Mesenchymal stem cell (in vitro differentiated cells and primary cell): ENCODE measurements around the gene PPP1CB.

Source experiments
- DNase-seq: peaks from one replicate; pipeline ENCODE4 v3.0.0-alpha.2; 2013
- H2AFZ ChIP-seq: one replicate; pipeline ENCODE4 v1.6.1; 2013; ENCODE audit warnings: low read depth, mild to moderate bottlenecking, control low read depth, inconsistent platforms, low read length, moderate library complexity
- H2AK5ac ChIP-seq: 2 replicates; pipeline ENCODE4 v1.6.1; 2013; ENCODE audit warnings: low read length, moderate library complexity, mild to moderate bottlenecking, inconsistent platforms; ENCODE audit not compliant: severe bottlenecking
- H2BK120ac ChIP-seq: one replicate; pipeline ENCODE4 v1.6.1; 2013; ENCODE audit warnings: low read depth, mild to moderate bottlenecking, inconsistent platforms, low read length, moderate library complexity
- H2BK12ac ChIP-seq, 2 experiments: one replicate each; pipeline ENCODE4 v1.6.1; 2013; ENCODE audit warnings: inconsistent platforms in 2 of 2, low read length in 2 of 2, mild to moderate bottlenecking in 2 of 2, moderate library complexity in 2 of 2, control low read depth in 1 of 2
- H2BK15ac ChIP-seq: one replicate; pipeline ENCODE4 v1.6.1; 2013; ENCODE audit warnings: mild to moderate bottlenecking, low read depth, inconsistent platforms; ENCODE audit not compliant: poor library complexity, severe bottlenecking
- H2BK5ac ChIP-seq: 2 replicates; pipeline ENCODE4 v1.6.1; 2013; ENCODE audit warnings: low read depth, mild to moderate bottlenecking, low read length, control low read depth, inconsistent platforms; ENCODE audit not compliant: poor library complexity, severe bottlenecking
- H3K14ac ChIP-seq, 2 experiments: one replicate each; pipeline ENCODE4 v1.6.1; 2013; ENCODE audit warnings: inconsistent platforms in 2 of 2, low read length in 2 of 2, control low read depth in 1 of 2, mild to moderate bottlenecking in 1 of 2, moderate library complexity in 1 of 2
- H3K18ac ChIP-seq, 2 experiments: one replicate each; pipeline ENCODE4 v1.6.1; 2013; ENCODE audit warnings: inconsistent platforms in 2 of 2, low read length in 2 of 2, control low read depth in 1 of 2, low read depth in 1 of 2, mild to moderate bottlenecking in 1 of 2
- H3K23ac ChIP-seq, 2 experiments: one replicate each; pipeline ENCODE4 v1.6.1; 2013; ENCODE audit warnings: inconsistent platforms in 2 of 2, low read length in 2 of 2, mild to moderate bottlenecking in 2 of 2, moderate library complexity in 2 of 2, control low read depth in 1 of 2
- H3K27ac ChIP-seq: 2 replicates; pipeline ENCODE4 v1.5.1; 2013; ENCODE audit warnings: mild to moderate bottlenecking, moderate library complexity, low read length, control low read depth, inconsistent platforms; ENCODE audit not compliant: poor library complexity, severe bottlenecking
- H3K27me3 ChIP-seq, 2 experiments: 2 replicates each; pipeline versions ENCODE4 v1.6.1 to v1.7.0; 2013; ENCODE audit warnings: low read length in 2 of 2, mild to moderate bottlenecking in 2 of 2, moderate library complexity in 2 of 2, control low read depth in 1 of 2, inconsistent platforms in 1 of 2; ENCODE audit not compliant: control insufficient read depth in 1 of 2, insufficient read depth in 1 of 2
- H3K36me3 ChIP-seq, 2 experiments: 2 replicates each; pipeline versions ENCODE4 v1.6.1 to v1.7.0; 2013; ENCODE audit warnings: low read length in 2 of 2, control low read depth in 1 of 2, inconsistent platforms in 1 of 2, low read depth in 1 of 2, mild to moderate bottlenecking in 1 of 2; ENCODE audit not compliant: insufficient read depth in 2 of 2, control insufficient read depth in 1 of 2
- H3K4ac ChIP-seq, 2 experiments: one replicate each; pipeline ENCODE4 v1.6.1; 2013; ENCODE audit warnings: inconsistent platforms in 2 of 2, low read length in 2 of 2, mild to moderate bottlenecking in 2 of 2, moderate library complexity in 2 of 2, control low read depth in 1 of 2, low read depth in 1 of 2
- H3K4me1 ChIP-seq: 2 replicates; pipeline ENCODE4 v1.6.1; 2013; ENCODE audit warnings: low read depth, low read length, control low read depth; ENCODE audit not compliant: control insufficient read depth, insufficient read depth
- H3K4me2 ChIP-seq: 2 replicates; pipeline ENCODE4 v1.6.1; 2013; ENCODE audit warnings: low read length, mild to moderate bottlenecking, inconsistent platforms; ENCODE audit not compliant: poor library complexity, severe bottlenecking
- H3K4me3 ChIP-seq, 2 experiments: 2 replicates each; pipeline versions ENCODE4 v1.5.1 to v1.7.0; 2013; ENCODE audit warnings: low read length in 2 of 2, mild to moderate bottlenecking in 2 of 2, control low read depth in 1 of 2, low read depth in 1 of 2; ENCODE audit not compliant: insufficient read depth in 1 of 2
- H3K79me1 ChIP-seq: replicated peaks from 2 replicates; pipeline ENCODE4 v1.6.1; 2013; ENCODE audit warnings: mild to moderate bottlenecking, control low read depth, low read length, inconsistent platforms; ENCODE audit not compliant: poor library complexity, severe bottlenecking
- H3K9ac ChIP-seq: 2 replicates; pipeline ENCODE4 v1.7.0; 2013; ENCODE audit warnings: mild to moderate bottlenecking, low read length, moderate library complexity
- H3K9me3 ChIP-seq: 2 replicates; pipeline ENCODE4 v1.7.0; 2013; ENCODE audit warnings: mild to moderate bottlenecking, low read length; ENCODE audit not compliant: control insufficient read depth
- H4K8ac ChIP-seq: one replicate; pipeline ENCODE4 v1.6.1; 2013; ENCODE audit warnings: inconsistent platforms, mild to moderate bottlenecking, low read length, moderate library complexity
- H4K91ac ChIP-seq: one replicate; pipeline ENCODE4 v1.6.1; 2013; ENCODE audit warnings: mild to moderate bottlenecking, low read length, inconsistent platforms
- WGBS: methylation state at CpG from one replicate; pipeline ENCODE4 v1.1.7; 2013; ENCODE audit warnings: mixed read lengths; 5-methylcytosine and 5-hydroxymethylcytosine counted together

Gene PPP1CB

GRCh38 chr2:28730641-28731146 lies 20.9 kb upstream of the PPP1CB start:
- no peak overlapping the region for H2BK12ac ChIP-seq
- no peaks in the 10 kb centered on the region for H3K27me3 ChIP-seq
- DNase-seq, result no peak
- no peak overlapping the region for H3K18ac ChIP-seq
- H3K9me3 ChIP-seq, result no peaks in the 10 kb centered on the region
- no peak overlapping the region for H2AK5ac ChIP-seq
- H3K4me1 ChIP-seq, result no peaks in the 10 kb centered on the region
- no peaks in the 10 kb centered on the region for H3K36me3 ChIP-seq
- no peak overlapping the region for H3K9ac ChIP-seq
- H3K79me1 ChIP-seq, result no peaks in the 10 kb centered on the region
- H3K4me3 ChIP-seq, result no peak overlapping the region
- H2BK5ac ChIP-seq, result no peak overlapping the region
- no peak overlapping the region for H3K4me2 ChIP-seq
- WGBS, result 96% methylated on average over 4 of the region's 5 CpGs
- no peak overlapping the region for H3K27ac ChIP-seq
- no peak overlapping the region for H2AFZ ChIP-seq
- H3K4ac ChIP-seq, result no peak overlapping the region
- H3K23ac ChIP-seq, result no peak overlapping the region
- H4K91ac ChIP-seq, result no peak overlapping the region
- no peak overlapping the region for H2BK120ac ChIP-seq
- no peak overlapping the region for H4K8ac ChIP-seq
- no peak overlapping the region for H2BK15ac ChIP-seq
- H3K14ac ChIP-seq, result no peak overlapping the region

- Histone ChIP-seq H2BK12ac (no peak overlapping the region), H2BK15ac (no peak overlapping the region), H3K36me3 (no peaks in the 10 kb centered on the region), H2BK120ac (no peak overlapping the region), H3K79me1 (no peaks in the 10 kb centered on the region), H3K4ac (no peak overlapping the region), H3K9me3 (peaks cover 9% of the 10 kb centered on the region), H3K27ac (no peak overlapping the region), H2AFZ (no peak overlapping the region), H3K18ac (no peak overlapping the region), H3K4me3 (no peak overlapping the region), H3K4me2 (no peak overlapping the region), H2AK5ac (no peak overlapping the region), H3K27me3 (no peaks in the 10 kb centered on the region), H3K9ac (no peak overlapping the region), H3K23ac (no peak overlapping the region), H3K4me1 (no peaks in the 10 kb centered on the region), H2BK5ac (no peak overlapping the region), H4K91ac (no peak overlapping the region), H4K8ac (no peak overlapping the region), H3K14ac (no peak overlapping the region)
- DNase-seq, result no peak
- WGBS, result 67% methylated on average over 4 of the region's 6 CpGs
These were observed 16.1 kb upstream of the PPP1CB start for GRCh38 chr2:28735511-28735910.

- H3K9ac ChIP-seq, result no peak overlapping the region
- no peak overlapping the region for H3K4me3 ChIP-seq
- no peak overlapping the region for H3K4me2 ChIP-seq
- no peak overlapping the region for H3K4ac ChIP-seq
- H3K79me1 ChIP-seq, result no peaks in the 10 kb centered on the region
- no peak overlapping the region for H4K8ac ChIP-seq
- H3K27me3 ChIP-seq, result no peaks in the 10 kb centered on the region
- whole genome bisulfite sequencing, result 82% methylated on average over 3 of the region's 3 CpGs
- no peak overlapping the region for H2BK12ac ChIP-seq
- no peak overlapping the region for H2BK120ac ChIP-seq
- H2BK5ac ChIP-seq, result no peak overlapping the region
- no peak overlapping the region for H3K23ac ChIP-seq
- no peak overlapping the region for H3K18ac ChIP-seq
- H2BK15ac ChIP-seq, result no peak overlapping the region
- H3K9me3 ChIP-seq, result peaks cover 9% of the 10 kb centered on the region
- H3K36me3 ChIP-seq, result no peaks in the 10 kb centered on the region
- no peaks in the 10 kb centered on the region for H3K4me1 ChIP-seq
- H2AFZ ChIP-seq, result no peak overlapping the region
- DNase-seq, result no peak
- H3K14ac ChIP-seq, result no peak overlapping the region
- H2AK5ac ChIP-seq, result no peak overlapping the region
- no peak overlapping the region for H4K91ac ChIP-seq
- H3K27ac ChIP-seq, result no peak overlapping the region
These were observed 15.6 kb upstream of the PPP1CB start for GRCh38 chr2:28736034-28736433.

GRCh38 chr2:28737655-28738054 lies 14.0 kb upstream of the PPP1CB start:
- Histone ChIP-seq H3K4me2 (no peak overlapping the region), H2AFZ (no peak overlapping the region), H4K8ac (no peak overlapping the region), H3K9me3 (peaks cover 9% of the 10 kb centered on the region), H2BK12ac (no peak overlapping the region), H3K14ac (no peak overlapping the region), H3K9ac (no peak overlapping the region), H3K27ac (no peak overlapping the region), H3K27me3 (no peaks in the 10 kb centered on the region), H3K4me3 (no peak overlapping the region), H3K4ac (no peak overlapping the region), H3K23ac (no peak overlapping the region), H3K36me3 (no peaks in the 10 kb centered on the region), H2BK120ac (no peak overlapping the region), H2BK5ac (no peak overlapping the region), H2BK15ac (no peak overlapping the region), H4K91ac (no peak overlapping the region), H3K4me1 (no peaks in the 10 kb centered on the region), H3K79me1 (no peaks in the 10 kb centered on the region), H3K18ac (no peak overlapping the region), H2AK5ac (no peak overlapping the region)
- DNase-seq, result no peak
- no CpG with 5 or more reads among the region's 1 CpG for WGBS
